Transverse colon (tissue), 4 donors: Measurements from ENCODE around the gene SEC31A. TPM values are rescaled to one million over a fixed set of nuclear protein-coding genes. Genes with fewer than 3 reads are reported as not detected.

Experiments used
- DNase-seq: peaks from one replicate; pipeline ENCODE4 v3.0.0-alpha.2; 2019
- H3K27ac ChIP-seq, 4 donors: fragments of 200-600 bp; sonication (generic); 2 replicates each; pipeline ENCODE4 v1.5.1; 2016 to 2018; ENCODE audit warnings: inconsistent platforms in 4 of 4
- H3K27me3 ChIP-seq: fragments of 200-600 bp; sonication (generic); 2 replicates; pipeline ENCODE4 v1.5.1; 2017; ENCODE audit warnings: inconsistent platforms
- H3K36me3 ChIP-seq, 4 donors: fragments of 200-600 bp; sonication (generic); 2 replicates each; pipeline ENCODE4 v1.5.1; 2017 to 2019; ENCODE audit warnings: inconsistent platforms in 4 of 4
- H3K4me1 ChIP-seq, 4 donors: fragments of 200-600 bp; sonication (generic); 2 replicates each; pipeline ENCODE4 v1.5.1; 2017 to 2020; ENCODE audit warnings: inconsistent platforms in 4 of 4
- H3K4me3 ChIP-seq, 4 donors: fragments of 200-600 bp; sonication (generic); 1 replicate in 1 of 4; 2 replicates in 3 of 4; pipeline versions ENCODE4 v1.5.1 to v1.6.1; 2017 to 2019; ENCODE audit warnings: inconsistent platforms in 4 of 4
- H3K9me3 ChIP-seq, 2 donors: fragments of 200-600 bp; sonication (generic); 2 replicates each; pipeline ENCODE4 v1.5.1; 2017 to 2019; ENCODE audit warnings: inconsistent platforms in 2 of 2
- CTCF ChIP-seq, 5 experiments: fragments of 200-600 bp in 3 of 5; fragments of 450-650 bp in 2 of 5; sonication (generic) in 3 of 5; IDR thresholded peaks; 1 replicate in 2 of 5; 2 replicates in 3 of 5; pipeline ENCODE4 v1.5.1; 2016 to 2017; ENCODE audit warnings: antibody characterized with exemption in 5 of 5, inconsistent platforms in 3 of 5, mild to moderate bottlenecking in 2 of 5, moderate library complexity in 1 of 5
- EP300 ChIP-seq: sonication (generic); formaldehyde crosslinking; IDR thresholded peaks from one replicate; pipeline ENCODE4 v1.6.1; 2017; ENCODE audit warnings: antibody characterized with exemption, low read depth
- POLR2A ChIP-seq: fragments of 450-650 bp; IDR thresholded peaks from one replicate; pipeline ENCODE4 v1.6.1; 2016; ENCODE audit warnings: antibody characterized with exemption, mild to moderate bottlenecking, moderate library complexity
- POLR2AphosphoS5 ChIP-seq, 3 donors: sonication (generic); formaldehyde crosslinking; IDR thresholded peaks; one replicate each; pipeline ENCODE4 v1.6.1; 2016; ENCODE audit warnings: antibody characterized with exemption in 3 of 3
- WGBS, 2 donors: methylation state at CpG; one replicate each; pipeline ENCODE4 v1.1.5; 2018; ENCODE audit warnings: low coverage in 1 of 2; 5-methylcytosine and 5-hydroxymethylcytosine counted together
- in situ Hi-C, 4 donors: fragments of 200-750 bp; cut with MboI; loops; one replicate each; pipeline versions ENCODE4 v1.15.0 to v1.15.1; 2017; ENCODE audit warnings: low sequenced_read_pairs in 3 of 4, low pct_ligation_motif_present in 1 of 4, low pct_unique_long_range_greater_than_20kb in 1 of 4
- intact Hi-C: fragments of 100-400 bp; cut with DNase I; formaldehyde crosslinking; loops from one replicate; pipeline ENCODE4 v1.15.1; 2023; ENCODE audit warnings: low total_unique reads
- total RNA-seq, 4 donors: library from RNA; depleted of rRNA; stranded (reverse); fragments of >200 nt; gene quantifications; one replicate each; pipeline ENCODE4 v1.1.0, GENCODE V29; 2016

SEC31A gene
- total RNA-seq, 4 donors from 2014 or later = 144 to 214 (median 163) TPM

DNA sequence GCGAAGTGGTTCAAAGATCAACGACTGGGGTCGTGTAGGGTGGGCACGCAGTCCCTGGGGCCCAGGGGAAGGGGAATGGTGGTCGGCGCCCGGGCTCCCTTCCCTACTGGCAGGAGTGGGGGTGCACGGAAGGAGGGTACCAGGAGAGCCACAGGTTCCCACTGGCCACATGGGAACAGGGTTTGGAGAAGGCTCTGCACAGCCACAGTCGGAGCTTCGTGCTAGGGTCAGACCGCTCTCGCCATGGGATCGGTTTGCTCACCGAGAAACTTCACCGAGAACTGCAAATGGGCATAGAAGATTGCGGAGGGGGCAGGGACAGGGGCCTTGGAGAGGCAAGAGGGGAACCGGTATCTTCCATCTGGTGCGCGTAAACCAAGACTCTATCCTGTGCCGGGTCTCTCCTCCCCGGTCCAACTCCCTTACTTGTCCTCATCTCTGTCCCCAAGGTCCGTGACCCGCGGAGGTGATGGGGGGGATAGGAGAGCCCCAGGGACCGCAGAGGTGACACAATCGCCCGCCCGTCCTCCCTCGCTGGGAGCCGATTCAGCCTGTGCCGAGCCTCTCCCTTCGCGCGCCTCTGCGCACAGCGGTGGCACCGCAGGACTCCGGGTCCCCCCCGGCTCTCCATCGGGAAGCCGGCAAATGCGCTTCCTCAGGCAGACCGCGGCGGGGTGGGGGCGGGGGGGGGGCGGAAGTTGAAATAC lies 93.4 kb downstream of the SEC31A start:
- WGBS, 2 donors = 10% methylated on average over 45 of the region's 47 CpGs; no CpG with 5 or more reads in 1 of the 2 donors
- peaks cover 36% of the 10 kb centered on the region for H3K27me3 ChIP-seq
- no peaks in the 10 kb centered on the region for H3K9me3 ChIP-seq
- intact Hi-C loops = no loop called here
- peak overlapping the region in 1 of 4 donors; percentile 82 for H3K27ac ChIP-seq
- H3K36me3 ChIP-seq = no peaks in the 10 kb centered on the region
- TF ChIP-seq CTCF (IDR thresholded peaks at IDR 0.05) (no peak), POLR2A (no peak), POLR2AphosphoS5 (IDR thresholded peaks at IDR 0.05) (no peak), EP300 (no peak)
- in situ Hi-C loops = no loop called here
- DNase-seq = peak; percentile 16
- H3K4me1 ChIP-seq = peaks cover 0 to 30% (median 11%) of the 10 kb centered on the region in 4 donors
- peak overlapping the region; percentile 55 to 86 (median 72) for H3K4me3 ChIP-seq

- Histone ChIP-seq H3K9me3 (no peaks in the 10 kb centered on the region), H3K27me3 (peaks cover 36% of the 10 kb centered on the region), H3K36me3 (no peaks in the 10 kb centered on the region), H3K4me3 (peak overlapping the region in 3 of 4 donors; percentile 55 to 86 (median 82)), H3K27ac (no peak overlapping the region), H3K4me1 (peaks cover 0 to 30% (median 11%) of the 10 kb centered on the region in 4 donors)
- in situ Hi-C loops = no loop called here
- 46% methylated on average over 6 of the region's 6 CpGs; no CpG with 5 or more reads in 1 of the 2 donors for WGBS, 2 donors
- intact Hi-C loops = no loop called here
- TF ChIP-seq POLR2A (no peak), EP300 (no peak), CTCF (IDR thresholded peaks at IDR 0.05) (no peak), POLR2AphosphoS5 (IDR thresholded peaks at IDR 0.05) (no peak)
- DNase-seq = no peak
These were observed 93.9 kb downstream of the SEC31A start for GRCh38 chr4:82797040-82797404.

DNA sequence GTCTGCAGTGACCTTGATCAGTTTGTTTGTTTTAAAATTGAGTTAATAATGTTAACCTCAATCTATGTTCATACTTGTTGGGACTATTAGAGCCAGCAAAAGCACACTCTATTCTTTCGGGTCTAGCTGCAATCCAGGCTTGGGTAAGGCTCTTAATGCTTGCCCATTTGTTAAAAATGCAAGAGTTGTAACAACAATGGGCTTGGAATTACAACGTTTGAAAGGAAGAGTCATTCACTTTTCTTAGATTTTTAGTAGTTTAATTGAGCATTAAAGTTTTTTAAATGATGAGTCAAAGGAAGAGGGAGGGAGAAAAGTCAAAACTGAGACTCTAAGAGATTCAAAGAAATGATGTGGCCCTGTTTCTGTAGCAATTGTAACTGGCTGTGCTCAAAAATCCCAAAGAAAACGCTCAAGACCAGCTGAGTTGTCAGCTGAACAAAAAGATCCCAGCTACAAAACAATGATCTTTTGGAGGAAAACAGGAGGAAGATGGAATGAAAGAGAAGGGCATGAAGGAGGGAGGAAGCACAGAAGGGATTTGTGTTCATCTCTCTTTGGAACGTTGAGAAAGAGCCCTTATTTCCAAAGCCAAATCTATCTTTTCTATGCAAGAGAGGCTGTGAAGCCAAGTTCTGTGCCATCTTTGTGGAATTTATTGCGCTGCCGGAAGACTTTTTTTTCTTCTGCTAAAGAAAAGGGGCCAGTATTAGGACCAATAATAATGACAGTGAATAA lies 97.9 kb downstream of the SEC31A start:
- intact Hi-C loops (no loop called here), in situ Hi-C loops (no loop called here)
- Histone ChIP-seq H3K27me3 (peaks cover 13% of the 10 kb centered on the region), H3K36me3 (no peaks in the 10 kb centered on the region), H3K9me3 (no peaks in the 10 kb centered on the region), H3K4me1 (peaks cover 0 to 13% (median 9%) of the 10 kb centered on the region in 4 donors), H3K4me3 (no peak overlapping the region), H3K27ac (no peak overlapping the region)
- 56 to 68% methylated on average over 5 to 6 of the region's 6 CpGs for WGBS, 2 donors
- no peak for DNase-seq
- TF ChIP-seq POLR2A (no peak), CTCF (IDR thresholded peaks at IDR 0.05) (no peak), POLR2AphosphoS5 (IDR thresholded peaks at IDR 0.05) (no peak), EP300 (no peak)

DNA sequence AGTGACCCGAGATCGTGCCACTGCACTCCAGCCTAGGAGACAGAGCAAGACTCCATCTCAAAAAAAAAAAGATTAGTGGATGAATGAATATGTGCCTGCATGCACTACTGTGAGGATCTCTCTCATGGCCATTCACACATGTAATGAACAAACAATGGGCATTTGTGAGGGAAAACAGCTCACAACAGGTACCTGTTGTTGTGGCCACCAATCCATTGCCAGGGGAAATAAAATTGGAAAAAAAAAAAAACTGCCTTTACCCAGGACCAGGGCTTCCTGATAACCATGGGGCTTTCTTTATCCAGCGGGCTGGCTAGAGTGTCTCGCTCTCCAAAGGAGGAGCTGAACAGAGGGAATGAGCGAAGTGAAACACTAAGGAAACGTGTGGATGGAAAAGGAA lies 99.8 kb downstream of the SEC31A start:
- in situ Hi-C loops (no loop called here), intact Hi-C loops (no loop called here)
- Histone ChIP-seq H3K27ac (no peak overlapping the region), H3K9me3 (no peaks in the 10 kb centered on the region), H3K4me3 (no peak overlapping the region), H3K27me3 (no peaks in the 10 kb centered on the region), H3K4me1 (peaks cover 0 to 4% (median 0%) of the 10 kb centered on the region in 4 donors), H3K36me3 (no peaks in the 10 kb centered on the region)
- no peak for DNase-seq
- no peak for TF ChIP-seq CTCF (IDR thresholded peaks at IDR 0.05)
- TF ChIP-seq POLR2A = no peak
- TF ChIP-seq POLR2AphosphoS5 (IDR thresholded peaks at IDR 0.05) = no peak
- no peak for TF ChIP-seq EP300
- 83 to 91% methylated on average over 3 to 6 of the region's 6 CpGs for WGBS, 2 donors
